Measurements from ENCODE around the gene PLPPR2. TPM values are rescaled to one million over a fixed set of nuclear protein-coding genes. Genes with fewer than 3 reads are reported as not detected.
A peak's percentile ranks its signal among the peaks of the same experiment; 100 is the strongest.

PLPPR2 gene
- polyA plus RNA-seq, 1 donor from 2014 or later: 44.1 TPM

- Histone ChIP-seq H3K27ac (ENCODE audit: low read length) (no peak overlapping the region), H3K27me3 (ENCODE audit: insufficient read depth, low read depth, low read length) (no peaks in the 10 kb centered on the region), H3K4me2 (ENCODE audit: low read length) (no peak overlapping the region), H3F3A (ENCODE audit: insufficient read depth, low read length, poor library complexity, severe bottlenecking) (no peaks in the 10 kb centered on the region), H3K9me2 (ENCODE audit: insufficient read depth, low read length) (no peaks in the 10 kb centered on the region), H3K9ac (ENCODE audit: low read length) (no peak overlapping the region), H3K79me2 (replicated peaks; ENCODE audit: insufficient read depth, low read length) (peaks cover under 1% of the 10 kb centered on the region), H3K36me3 (ENCODE audit: insufficient read depth, low read length) (peaks cover 12% of the 10 kb centered on the region), H4K20me1 (ENCODE audit: insufficient read depth) (no peaks in the 10 kb centered on the region), H3K4me3 (ENCODE audit: low read length) (peak overlapping the region; percentile 25), H2AFZ (ENCODE audit: low read depth, low read length) (no peak overlapping the region), H3K9me3 (ENCODE audit: low read length) (no peaks in the 10 kb centered on the region)
- TF ChIP-seq REST (IDR thresholded peaks at IDR 0.05; ENCODE audit: borderline replicate concordance): no peak
- no peak for TF ChIP-seq RAD21 (conservative IDR thresholded peaks at IDR 0.05)
- TF ChIP-seq SMC3 (conservative IDR thresholded peaks at IDR 0.05; ENCODE audit: poor library complexity): no peak
- TF ChIP-seq POLR2AphosphoS5 (IDR thresholded peaks at IDR 0.05): no peak
- no peak for TF ChIP-seq MXI1 (conservative IDR thresholded peaks at IDR 0.05; ENCODE audit: poor library complexity, severe bottlenecking)
These were observed 6.0 kb downstream of the PLPPR2 start for GRCh38 chr19:11361037-11361770.

- Histone ChIP-seq H3K27ac (ENCODE audit: low read length) (no peak overlapping the region), H3K36me3 (ENCODE audit: insufficient read depth, low read length) (peaks cover 12% of the 10 kb centered on the region), H3K27me3 (ENCODE audit: insufficient read depth, low read depth, low read length) (no peaks in the 10 kb centered on the region), H3K9ac (ENCODE audit: low read length) (no peak overlapping the region), H3K79me2 (replicated peaks; ENCODE audit: insufficient read depth, low read length) (no peaks in the 10 kb centered on the region), H3K4me3 (ENCODE audit: low read length) (no peak overlapping the region), H4K20me1 (ENCODE audit: insufficient read depth) (no peaks in the 10 kb centered on the region), H3F3A (ENCODE audit: insufficient read depth, low read length, poor library complexity, severe bottlenecking) (no peaks in the 10 kb centered on the region), H2AFZ (ENCODE audit: low read depth, low read length) (no peak overlapping the region), H3K9me2 (ENCODE audit: insufficient read depth, low read length) (no peaks in the 10 kb centered on the region), H3K4me2 (ENCODE audit: low read length) (no peak overlapping the region), H3K9me3 (ENCODE audit: low read length) (no peaks in the 10 kb centered on the region)
- TF ChIP-seq RAD21 (conservative IDR thresholded peaks at IDR 0.05) (no peak), EZH2 (IDR thresholded peaks at IDR 0.05; ENCODE audit: borderline replicate concordance, insufficient read depth, low read length, poor library complexity, severe bottlenecking) (no peak), REST (IDR thresholded peaks at IDR 0.05; ENCODE audit: borderline replicate concordance) (no peak), TAF1 (IDR thresholded peaks at IDR 0.05; ENCODE audit: low read depth) (no peak), CTCF (IDR thresholded peaks at IDR 0.05; ENCODE audit: poor library complexity, severe bottlenecking) (no peak), POLR2AphosphoS5 (IDR thresholded peaks at IDR 0.05) (no peak), EP300 (conservative IDR thresholded peaks at IDR 0.05; ENCODE audit: poor library complexity, severe bottlenecking) (no peak), MXI1 (conservative IDR thresholded peaks at IDR 0.05; ENCODE audit: poor library complexity, severe bottlenecking) (no peak), SMC3 (conservative IDR thresholded peaks at IDR 0.05; ENCODE audit: poor library complexity) (no peak)
These were observed 6.8 kb downstream of the PLPPR2 start for GRCh38 chr19:11361771-11362731.
